Spleen (tissue), 7 donors: ENCODE data around the gene HOXD10.

Experiments
- CTCF ChIP-seq, 11 experiments: fragments of 200-600 bp in 7 of 11; fragments of 450-650 bp in 4 of 11; sonication (generic) in 4 of 11; IDR thresholded peaks in 8 of 11; conservative IDR thresholded peaks in 3 of 11; 1 replicate in 7 of 11; 2 replicates in 4 of 11; pipeline versions ENCODE4 v1.4.0 to v1.8.0; 2016 to 2021; ENCODE audit warnings: antibody characterized with exemption in 11 of 11, inconsistent platforms in 4 of 11, mild to moderate bottlenecking in 1 of 11
- POLR2A ChIP-seq, 3 donors: fragments of 450-650 bp; IDR thresholded peaks; one replicate each; pipeline ENCODE4 v1.5.1; 2017; ENCODE audit warnings: antibody characterized with exemption in 3 of 3, mild to moderate bottlenecking in 1 of 3
- donor health status: DM: no; HTN: no; CAD: no; lungs with moderate emphysema.
- donor health status: DM: no; HTN: no; CAD: no.
- donor health status: DM: no; HTN: no; CAD: no.

- TF ChIP-seq CTCF (IDR thresholded peaks at IDR 0.05 in 8 of 11, conservative IDR thresholded peaks at IDR 0.05 in 3 of 11) = peak; percentile 56 to 94 (median 80)
- TF ChIP-seq POLR2A (IDR thresholded peaks at IDR 0.05) = no peak
Observed at GRCh38 chr2:176126929-176127773, 10.6 kb downstream of the HOXD10 start.
